Neural progenitor cell (in vitro differentiated cells): ENCODE measurements around the gene ZFAND3.

Source experiments
- EZH2 ChIP-seq: fragments of 200-600 bp; sonication (generic); IDR thresholded peaks from 2 replicates; pipeline ENCODE4 v1.6.1; 2017; ENCODE audit warnings: antibody characterized with exemption, mild to moderate bottlenecking, moderate library complexity
- TF ChIP-seq, protein P1 (sequence below): fragments of 200-600 bp; sonication (generic); IDR thresholded peaks from 2 replicates; pipeline ENCODE4 v1.5.1; 2017; ENCODE audit warnings: antibody characterized with exemption, mild to moderate bottlenecking

DNA sequence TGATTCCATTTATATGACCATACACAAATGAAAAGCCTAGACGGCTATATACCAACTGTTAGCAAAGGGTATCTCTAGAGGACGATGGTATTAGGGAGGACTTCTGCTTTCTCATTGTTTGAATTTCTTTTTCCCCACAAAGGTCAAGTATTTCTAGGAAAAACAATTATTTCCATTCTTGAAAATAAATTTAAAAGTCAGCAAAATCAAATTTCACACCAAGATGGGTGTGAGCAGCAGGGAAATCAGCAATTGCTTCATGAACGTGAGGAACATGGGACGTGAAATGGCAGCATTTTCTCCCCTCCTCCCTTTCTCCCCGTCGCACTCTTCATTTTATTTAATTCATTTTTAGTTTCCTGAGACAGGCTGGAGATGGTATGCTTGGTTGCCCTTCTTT lies 5.2 kb upstream of the ZFAND3 start:
- TF ChIP-seq, protein P1, sequence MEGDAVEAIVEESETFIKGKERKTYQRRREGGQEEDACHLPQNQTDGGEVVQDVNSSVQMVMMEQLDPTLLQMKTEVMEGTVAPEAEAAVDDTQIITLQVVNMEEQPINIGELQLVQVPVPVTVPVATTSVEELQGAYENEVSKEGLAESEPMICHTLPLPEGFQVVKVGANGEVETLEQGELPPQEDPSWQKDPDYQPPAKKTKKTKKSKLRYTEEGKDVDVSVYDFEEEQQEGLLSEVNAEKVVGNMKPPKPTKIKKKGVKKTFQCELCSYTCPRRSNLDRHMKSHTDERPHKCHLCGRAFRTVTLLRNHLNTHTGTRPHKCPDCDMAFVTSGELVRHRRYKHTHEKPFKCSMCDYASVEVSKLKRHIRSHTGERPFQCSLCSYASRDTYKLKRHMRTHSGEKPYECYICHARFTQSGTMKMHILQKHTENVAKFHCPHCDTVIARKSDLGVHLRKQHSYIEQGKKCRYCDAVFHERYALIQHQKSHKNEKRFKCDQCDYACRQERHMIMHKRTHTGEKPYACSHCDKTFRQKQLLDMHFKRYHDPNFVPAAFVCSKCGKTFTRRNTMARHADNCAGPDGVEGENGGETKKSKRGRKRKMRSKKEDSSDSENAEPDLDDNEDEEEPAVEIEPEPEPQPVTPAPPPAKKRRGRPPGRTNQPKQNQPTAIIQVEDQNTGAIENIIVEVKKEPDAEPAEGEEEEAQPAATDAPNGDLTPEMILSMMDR: no peak
- no peak for TF ChIP-seq EZH2
